B cell (primary cell): ENCODE measurements around the gene RSBN1. TPM values are rescaled to one million over a fixed set of nuclear protein-coding genes. Genes with fewer than 3 reads are reported as not detected.

Source experiments
- ATAC-seq: fragments of 200-7000 bp; cut with Tn5 transposase; one replicate; pipeline ENCODE4 v1.10.0; 2021; ENCODE audit warnings: low read depth, mild to moderate bottlenecking, moderate number of reproducible peaks, moderate library complexity
- CTCF ChIA-PET: fragments of 350-600 bp; sonication (Branson Sonifier 250); formaldehyde crosslinking; loops from one replicate; lab custom pipeline; 2021; ENCODE audit warnings: antibody characterized with exemption, inconsistent platforms; lab: Charles Lee
- POLR2A ChIA-PET: fragments of 350-600 bp; sonication (Branson Sonifier 250); formaldehyde crosslinking; loops from one replicate; lab custom pipeline; 2021; ENCODE audit warnings: antibody characterized with exemption; lab: Charles Lee
- DNase-seq: peaks from one replicate; pipeline ENCODE4 v3.0.0; 2013
- H2AFZ ChIP-seq: 2 replicates; pipeline ENCODE4 v1.6.1; 2012; ENCODE audit warnings: mild to moderate bottlenecking, low read depth, low read length; ENCODE audit not compliant: insufficient read depth, poor library complexity, severe bottlenecking
- H3K27ac ChIP-seq, 2 donors: 1 replicate in 1 of 2; 2 replicates in 1 of 2; pipeline ENCODE4 v1.5.1; 2012 to 2013; ENCODE audit warnings: low read length in 2 of 2, mild to moderate bottlenecking in 2 of 2, moderate library complexity in 1 of 2
- H3K27me3 ChIP-seq, 4 experiments: fragments of 200-600 bp in 1 of 4; sonication (generic) in 1 of 4; replicated peaks in 1 of 4; 1 replicate in 2 of 4; 2 replicates in 2 of 4; pipeline versions ENCODE4 v1.6.1 to v1.7.0; 2013 to 2016; ENCODE audit warnings: low read length in 3 of 4, mild to moderate bottlenecking in 2 of 4, mixed read lengths in 1 of 4, moderate library complexity in 1 of 4; ENCODE audit not compliant: insufficient read depth in 4 of 4, control insufficient read depth in 3 of 4; ENCODE audit errors: control extremely low read depth in 1 of 4
- H3K36me3 ChIP-seq, 2 experiments: replicated peaks in 1 of 2; 1 replicate in 1 of 2; 2 replicates in 1 of 2; pipeline versions ENCODE4 v1.6.1 to v1.7.1; 2013; ENCODE audit warnings: low read length in 1 of 2; ENCODE audit not compliant: insufficient read depth in 2 of 2, control insufficient read depth in 1 of 2; ENCODE audit errors: control extremely low read depth in 1 of 2, extremely low read depth in 1 of 2
- H3K4me1 ChIP-seq, 2 donors: fragments of 200-600 bp in 1 of 2; sonication (generic) in 1 of 2; 1 replicate in 1 of 2; 2 replicates in 1 of 2; pipeline versions ENCODE4 v1.5.1 to v1.6.1; 2013 to 2017; ENCODE audit warnings: low read length in 2 of 2; ENCODE audit not compliant: control insufficient read depth in 2 of 2, insufficient read depth in 2 of 2
- H3K4me2 ChIP-seq: replicated peaks from 2 replicates; pipeline ENCODE3; 2012; ENCODE audit warnings: mild to moderate bottlenecking, low read depth, low read length; ENCODE audit not compliant: poor library complexity, severe bottlenecking
- H3K4me3 ChIP-seq, 5 experiments: fragments of 200-600 bp in 1 of 5; sonication (generic) in 1 of 5; 1 replicate in 3 of 5; 2 replicates in 2 of 5; pipeline versions ENCODE4 v1.5.1 to v1.7.0; 2011 to 2016; ENCODE audit warnings: low read length in 4 of 5, mild to moderate bottlenecking in 4 of 5, low read depth in 2 of 5, control low read depth in 1 of 5, moderate library complexity in 1 of 5; ENCODE audit not compliant: insufficient read depth in 1 of 5; ENCODE audit errors: control extremely low read depth in 1 of 5, extremely low read depth in 1 of 5
- H3K79me2 ChIP-seq: fragments of 200-600 bp; sonication (generic); one replicate; pipeline ENCODE4 v1.6.0; 2016; ENCODE audit warnings: low read length; ENCODE audit not compliant: control insufficient read depth, insufficient read depth
- H3K9ac ChIP-seq: fragments of 200-600 bp; sonication (generic); 2 replicates; pipeline ENCODE4 v1.6.1; 2017; ENCODE audit warnings: mild to moderate bottlenecking, low read length, moderate library complexity
- H3K9me3 ChIP-seq, 3 donors: one replicate each; pipeline versions ENCODE4 v1.6.1 to v1.7.1; 2013; ENCODE audit warnings: low read length in 2 of 3; ENCODE audit not compliant: control insufficient read depth in 2 of 3, insufficient read depth in 1 of 3; ENCODE audit errors: control extremely low read depth in 1 of 3
- H4K20me1 ChIP-seq: 2 replicates; pipeline ENCODE4 v1.6.0; 2012; ENCODE audit warnings: mild to moderate bottlenecking, low read length; ENCODE audit not compliant: insufficient read depth, control insufficient read depth, poor library complexity, severe bottlenecking
- H3K27ac Mint-ChIP-seq: one replicate; pipeline ENCODE4 v1.8.0; 2021; ENCODE audit warnings: mixed read lengths
- H3K27me3 Mint-ChIP-seq: one replicate; pipeline ENCODE4 v1.8.0; 2021; ENCODE audit warnings: mixed read lengths
- H3K4me1 Mint-ChIP-seq: one replicate; pipeline ENCODE4 v1.8.0; 2021; ENCODE audit warnings: mixed read lengths
- H3K4me3 Mint-ChIP-seq: one replicate; pipeline ENCODE4 v1.8.0; 2021; ENCODE audit warnings: mixed read lengths
- H3K9me3 Mint-ChIP-seq: one replicate; pipeline ENCODE4 v1.8.0; 2022; ENCODE audit warnings: mixed read lengths; ENCODE audit not compliant: insufficient read depth
- CTCF ChIP-seq: fragments of 200-600 bp; IDR thresholded peaks from one replicate; pipeline ENCODE4 v1.8.0; 2022; ENCODE audit warnings: antibody characterized with exemption, mild to moderate bottlenecking
- EZH2 ChIP-seq: IDR thresholded peaks from 2 replicates; pipeline ENCODE4 v1.6.1; 2012; ENCODE audit warnings: borderline replicate concordance, low read depth, mild to moderate bottlenecking, moderate library complexity, low read length; ENCODE audit not compliant: insufficient read depth, poor library complexity, severe bottlenecking
- WGBS: methylation state at CpG from one replicate; pipeline ENCODE4 v1.1.5; 2013; ENCODE audit warnings: missing lambda C conversion rate; ENCODE audit not compliant: insufficient coverage; 5-methylcytosine and 5-hydroxymethylcytosine counted together
- intact Hi-C: fragments of 100-400 bp; cut with micrococcal nuclease; formaldehyde crosslinking; loops from one replicate; pipeline ENCODE4 v1.10.0; 2022
- polyA plus RNA-seq: library from polyadenylated mRNA; depleted of rRNA; stranded (reverse); fragments of >200 nt; gene quantifications from 2 replicates; pipeline ENCODE4 v1.2.3, GENCODE V29; 2012
- total RNA-seq, 2 donors: library from RNA; stranded (reverse); fragments of 120-200 nt in 1 of 2; gene quantifications; 1 replicate in 1 of 2; 2 replicates in 1 of 2; pipeline versions ENCODE4 v1.2.3 to v1.2.4, GENCODE V29; 2013 to 2022

Gene RSBN1
- total and polyA plus RNA-seq, 2 donors (not counting 1 experiment from before 2014, with no cell fraction given) = 20.6 to 40.2 TPM

- H3K79me2 ChIP-seq = no peaks in the 10 kb centered on the region
- intact Hi-C loops = no loop called here
- WGBS = 100% methylated on average over 1 of the region's 5 CpGs
Observed at GRCh38 chr1:113742515-113742914, 69.8 kb downstream of the RSBN1 start.

More at GRCh38 chr1:113742515-113742914, 69.8 kb downstream of the RSBN1 start:
- H3K9me3 ChIP-seq = no peaks in the 10 kb centered on the region
- Mint-ChIP-seq H3K4me1 (peaks cover 6% of the 10 kb centered on the region), H3K9me3 (no peaks in the 10 kb centered on the region), H3K27ac (no peak overlapping the region), H3K4me3 (no peak overlapping the region), H3K27me3 (no peaks in the 10 kb centered on the region)
- H3K4me1 ChIP-seq = no peaks in the 10 kb centered on the region
- TF ChIP-seq EZH2 (no peak), CTCF (no peak)
- ChIA-PET CTCF (no interaction called here), POLR2A (no interaction called here)
- DNase-seq = no peak
- no peak overlapping the region for H3K27ac ChIP-seq
- no peaks in the 10 kb centered on the region for H3K27me3 ChIP-seq
- no peaks in the 10 kb centered on the region for H4K20me1 ChIP-seq
- H2AFZ ChIP-seq = no peak overlapping the region
- peaks cover 2 to 7% of the 10 kb centered on the region in 2 experiments for H3K36me3 ChIP-seq
- no peak for ATAC-seq
- H3K9ac ChIP-seq = no peak overlapping the region
- H3K4me3 ChIP-seq = no peak overlapping the region
- H3K4me2 ChIP-seq = no peak overlapping the region
